ENCODE data around the gene COPB2.

GRCh38 chr3:139323146-139323545 lies 66.3 kb downstream of the COPB2 start:
- no peak for TF ChIP-seq CTCF (IDR thresholded peaks at IDR 0.05; ENCODE audit: borderline replicate concordance, extremely low read depth, low read length, poor library complexity, severe bottlenecking)
- no peak for TF ChIP-seq EZH2 (IDR thresholded peaks at IDR 0.05; ENCODE audit: borderline replicate concordance, low read depth, low read length, severe bottlenecking)

All from DND-41 (cell line).